ENCODE results near the gene GRM3. TPM values are rescaled to one million over a fixed set of nuclear protein-coding genes. Genes with fewer than 3 reads are reported as not detected.

Gene GRM3
- polyA plus RNA-seq, 1 of the 3 experiments (the other 2 are of a cell fraction) = not detected

DNA sequence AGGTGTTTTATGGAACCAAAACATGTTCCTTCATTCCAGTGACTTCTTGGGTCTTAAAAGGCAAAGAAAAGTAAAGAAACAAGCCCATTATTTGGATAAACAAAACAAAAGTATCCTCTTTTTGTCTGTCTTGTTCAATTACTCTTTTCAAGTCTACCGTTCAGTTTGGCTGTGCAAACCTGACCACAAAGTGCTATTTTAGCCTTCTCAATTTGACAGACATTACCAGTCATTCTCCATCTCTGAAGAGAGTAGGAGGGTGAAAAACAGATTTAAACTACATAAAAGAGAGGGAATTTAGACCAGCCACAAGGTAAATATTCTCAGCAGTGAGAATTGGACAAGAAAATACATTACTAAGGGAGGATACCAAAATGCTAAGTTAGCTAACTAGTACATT lies 145.2 kb downstream of the GRM3 start:
- Histone ChIP-seq H2AFZ (ENCODE audit: low read depth) (no peak overlapping the region), H3K27ac (ENCODE audit: low read depth in 2 of 2, low read length in 1 of 2) (no peak overlapping the region), H3K4me2 (no peak overlapping the region), H3K27me3 (ENCODE audit: insufficient read depth) (no peaks in the 10 kb centered on the region), H3K9me2 (no peaks in the 10 kb centered on the region), H3F3A (replicated peaks; ENCODE audit: insufficient read depth) (no peaks in the 10 kb centered on the region), H3K9me3 (no peaks in the 10 kb centered on the region), H3K4me3 (ENCODE audit: low read depth in 2 of 2, low read length in 1 of 2) (no peak overlapping the region), H3K79me2 (ENCODE audit: insufficient read depth) (no peaks in the 10 kb centered on the region), H3K36me3 (replicated peaks in 1 of 2; ENCODE audit: control insufficient read depth in 1 of 2, insufficient read depth in 2 of 2, low read length in 1 of 2) (no peaks in the 10 kb centered on the region), H3K4me1 (ENCODE audit: control insufficient read depth in 1 of 2, insufficient read depth in 2 of 2, low read depth in 1 of 2, low read length in 1 of 2) (no peaks in the 10 kb centered on the region; a peak in 1 of 4 replicates), H4K20me1 (ENCODE audit: insufficient read depth) (no peaks in the 10 kb centered on the region), H3K9ac (no peak overlapping the region)
- WGBS (ENCODE audit: low lambda C conversion rate) = 65% methylated on average over 1 of the region's 1 CpG
- DNase-seq = no peak
- ChIA-PET POLR2A (no interaction called here), CTCF (interaction anchor here (1.2 to 1.8 kb wide), 3 partner anchors 13 to 140 kb away, joined by 3 to 5 read pairs (median 3); no protein-coding TSS in a partner anchor)
- no peak for TF ChIP-seq JUND (IDR thresholded peaks at IDR 0.05)
- no peak for TF ChIP-seq CHD2 (IDR thresholded peaks at IDR 0.05; ENCODE audit: low read length, partially characterized antibody)
- TF ChIP-seq, protein P1, sequence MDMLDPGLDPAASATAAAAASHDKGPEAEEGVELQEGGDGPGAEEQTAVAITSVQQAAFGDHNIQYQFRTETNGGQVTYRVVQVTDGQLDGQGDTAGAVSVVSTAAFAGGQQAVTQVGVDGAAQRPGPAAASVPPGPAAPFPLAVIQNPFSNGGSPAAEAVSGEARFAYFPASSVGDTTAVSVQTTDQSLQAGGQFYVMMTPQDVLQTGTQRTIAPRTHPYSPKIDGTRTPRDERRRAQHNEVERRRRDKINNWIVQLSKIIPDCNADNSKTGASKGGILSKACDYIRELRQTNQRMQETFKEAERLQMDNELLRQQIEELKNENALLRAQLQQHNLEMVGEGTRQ (IDR thresholded peaks at IDR 0.05; ENCODE audit: borderline replicate concordance, low read depth, low read length) = no peak
- no peak for TF ChIP-seq MXI1 (IDR thresholded peaks at IDR 0.05; ENCODE audit: low read depth, low read length)
- TF ChIP-seq TEAD4 (IDR thresholded peaks at IDR 0.05; ENCODE audit: borderline replicate concordance, insufficient read depth) = no peak
- TF ChIP-seq, protein P2, sequence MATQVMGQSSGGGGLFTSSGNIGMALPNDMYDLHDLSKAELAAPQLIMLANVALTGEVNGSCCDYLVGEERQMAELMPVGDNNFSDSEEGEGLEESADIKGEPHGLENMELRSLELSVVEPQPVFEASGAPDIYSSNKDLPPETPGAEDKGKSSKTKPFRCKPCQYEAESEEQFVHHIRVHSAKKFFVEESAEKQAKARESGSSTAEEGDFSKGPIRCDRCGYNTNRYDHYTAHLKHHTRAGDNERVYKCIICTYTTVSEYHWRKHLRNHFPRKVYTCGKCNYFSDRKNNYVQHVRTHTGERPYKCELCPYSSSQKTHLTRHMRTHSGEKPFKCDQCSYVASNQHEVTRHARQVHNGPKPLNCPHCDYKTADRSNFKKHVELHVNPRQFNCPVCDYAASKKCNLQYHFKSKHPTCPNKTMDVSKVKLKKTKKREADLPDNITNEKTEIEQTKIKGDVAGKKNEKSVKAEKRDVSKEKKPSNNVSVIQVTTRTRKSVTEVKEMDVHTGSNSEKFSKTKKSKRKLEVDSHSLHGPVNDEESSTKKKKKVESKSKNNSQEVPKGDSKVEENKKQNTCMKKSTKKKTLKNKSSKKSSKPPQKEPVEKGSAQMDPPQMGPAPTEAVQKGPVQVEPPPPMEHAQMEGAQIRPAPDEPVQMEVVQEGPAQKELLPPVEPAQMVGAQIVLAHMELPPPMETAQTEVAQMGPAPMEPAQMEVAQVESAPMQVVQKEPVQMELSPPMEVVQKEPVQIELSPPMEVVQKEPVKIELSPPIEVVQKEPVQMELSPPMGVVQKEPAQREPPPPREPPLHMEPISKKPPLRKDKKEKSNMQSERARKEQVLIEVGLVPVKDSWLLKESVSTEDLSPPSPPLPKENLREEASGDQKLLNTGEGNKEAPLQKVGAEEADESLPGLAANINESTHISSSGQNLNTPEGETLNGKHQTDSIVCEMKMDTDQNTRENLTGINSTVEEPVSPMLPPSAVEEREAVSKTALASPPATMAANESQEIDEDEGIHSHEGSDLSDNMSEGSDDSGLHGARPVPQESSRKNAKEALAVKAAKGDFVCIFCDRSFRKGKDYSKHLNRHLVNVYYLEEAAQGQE (IDR thresholded peaks at IDR 0.05; ENCODE audit: low read depth, low read length) = no peak
- no peak for TF ChIP-seq FOSL2 (IDR thresholded peaks at IDR 0.05; ENCODE audit: borderline replicate concordance, low read depth)
- TF ChIP-seq NRF1 (IDR thresholded peaks at IDR 0.05; ENCODE audit: low read depth, low read length) = no peak
- TF ChIP-seq EZH2phosphoT487 (IDR thresholded peaks at IDR 0.05; ENCODE audit: borderline replicate concordance, low read depth) = no peak
- TF ChIP-seq RXRA (IDR thresholded peaks at IDR 0.05; ENCODE audit: borderline replicate concordance, low read depth) = no peak
- TF ChIP-seq, protein P3, sequence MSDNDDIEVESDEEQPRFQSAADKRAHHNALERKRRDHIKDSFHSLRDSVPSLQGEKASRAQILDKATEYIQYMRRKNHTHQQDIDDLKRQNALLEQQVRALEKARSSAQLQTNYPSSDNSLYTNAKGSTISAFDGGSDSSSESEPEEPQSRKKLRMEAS (IDR thresholded peaks at IDR 0.05; ENCODE audit: low read depth) = no peak
- no peak for TF ChIP-seq RFX5 (IDR thresholded peaks at IDR 0.05; ENCODE audit: low read length)
- TF ChIP-seq GABPA (IDR thresholded peaks at IDR 0.05; ENCODE audit: low read depth) = no peak
- no peak for TF ChIP-seq FOXM1 (IDR thresholded peaks at IDR 0.05; ENCODE audit: low read depth)
- TF ChIP-seq, protein P4, sequence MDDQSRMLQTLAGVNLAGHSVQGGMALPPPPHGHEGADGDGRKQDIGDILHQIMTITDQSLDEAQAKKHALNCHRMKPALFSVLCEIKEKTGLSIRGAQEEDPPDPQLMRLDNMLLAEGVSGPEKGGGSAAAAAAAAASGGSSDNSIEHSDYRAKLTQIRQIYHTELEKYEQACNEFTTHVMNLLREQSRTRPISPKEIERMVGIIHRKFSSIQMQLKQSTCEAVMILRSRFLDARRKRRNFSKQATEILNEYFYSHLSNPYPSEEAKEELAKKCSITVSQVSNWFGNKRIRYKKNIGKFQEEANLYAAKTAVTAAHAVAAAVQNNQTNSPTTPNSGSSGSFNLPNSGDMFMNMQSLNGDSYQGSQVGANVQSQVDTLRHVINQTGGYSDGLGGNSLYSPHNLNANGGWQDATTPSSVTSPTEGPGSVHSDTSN (IDR thresholded peaks at IDR 0.05) = no peak

All from SK-N-SH (cell line).